Psoas muscle (tissue), 8 donors: ENCODE results near the gene FADS3. TPM values are rescaled to one million over a fixed set of nuclear protein-coding genes. Genes with fewer than 3 reads are reported as not detected.

Experiments
- ATAC-seq, 4 donors: fragments of 200-7000 bp; cut with Tn5 transposase; one replicate each; pipeline ENCODE4 v1.9.1; 2020; ENCODE audit warnings: moderate library complexity in 3 of 4, mild to moderate bottlenecking in 2 of 4
- DNase-seq, 2 donors: peaks; one replicate each; pipeline ENCODE4 v3.0.0-alpha.2; 2020
- H3K27ac ChIP-seq: fragments of 200-600 bp; one replicate; pipeline ENCODE4 v1.8.0; 2022
- H3K27me3 ChIP-seq, 3 donors: fragments of 200-600 bp in 1 of 3; one replicate each; pipeline versions ENCODE4 v1.6.1 to v1.8.0; 2013 to 2022; ENCODE audit warnings: low read length in 2 of 3, mild to moderate bottlenecking in 2 of 3, moderate library complexity in 1 of 3; ENCODE audit not compliant: insufficient read depth in 3 of 3
- H3K36me3 ChIP-seq, 2 donors: fragments of 200-600 bp in 1 of 2; one replicate each; pipeline versions ENCODE4 v1.6.1 to v1.8.0; 2013 to 2022; ENCODE audit warnings: low read depth in 1 of 2, mild to moderate bottlenecking in 1 of 2, moderate library complexity in 1 of 2; ENCODE audit not compliant: insufficient read depth in 1 of 2
- H3K4me1 ChIP-seq: fragments of 200-600 bp; one replicate; pipeline ENCODE4 v1.8.0; 2022
- H3K4me3 ChIP-seq: fragments of 200-600 bp; one replicate; pipeline ENCODE4 v1.8.0; 2022; ENCODE audit warnings: mild to moderate bottlenecking
- H3K9me3 ChIP-seq: fragments of 200-600 bp; one replicate; pipeline ENCODE4 v1.8.0; 2022
- WGBS, 3 donors: extraction: QIAGEN DNeasy Blood & Tissue Kit; methylation state at CpG; one replicate each; pipeline versions ENCODE4 v1.1.6 to v1.1.7; 2013; 5-methylcytosine and 5-hydroxymethylcytosine counted together
- intact Hi-C, 2 donors: fragments of 100-400 bp; cut with DNase I; formaldehyde crosslinking; loops; one replicate each; pipeline versions ENCODE4 v1.11.0 to v1.14.2; 2022
- polyA plus RNA-seq, 3 donors: library from polyadenylated mRNA; stranded (reverse); fragments of 200-250 nt; gene quantifications; one replicate each; pipeline ENCODE4 v1.2.3, GENCODE V29; 2013
- total RNA-seq, 4 donors: library from RNA; stranded (reverse); fragmentation: NEBNext Ultra II Directional in 2 of 4; extraction: Animal tissue kit (Norgen Biotek cat#: 25700) in 2 of 4; gene quantifications; one replicate each; pipeline versions ENCODE4 v1.2.1 to v1.2.4, GENCODE V29; 2021 to 2023
- TF ChIP-seq, protein P1 (sequence below): fragments of 200-600 bp; IDR thresholded peaks from one replicate; pipeline ENCODE4 v1.8.0; 2022; ENCODE audit warnings: antibody characterized with exemption
- donor health status: healthy with polysubstance abuse.
- donor health status: DM: no; HTN: no; CAD: no; lungs with moderate emphysema.
- donor health status: Bipolar disorder and iron deficiency.
- donor health status: healthy.
- donor health status: DM: yes; HTN: yes; CAD: no.
- donor health status: DM: no; HTN: no; CAD: no.
- donor health status: DM: no; HTN: no; CAD: no.
- donor health status: DM: yes; HTN: yes; CAD: no.

The FADS3 gene
- total and polyA plus RNA-seq, 7 donors: 26.5 to 392 (median 53.9) TPM

DNA sequence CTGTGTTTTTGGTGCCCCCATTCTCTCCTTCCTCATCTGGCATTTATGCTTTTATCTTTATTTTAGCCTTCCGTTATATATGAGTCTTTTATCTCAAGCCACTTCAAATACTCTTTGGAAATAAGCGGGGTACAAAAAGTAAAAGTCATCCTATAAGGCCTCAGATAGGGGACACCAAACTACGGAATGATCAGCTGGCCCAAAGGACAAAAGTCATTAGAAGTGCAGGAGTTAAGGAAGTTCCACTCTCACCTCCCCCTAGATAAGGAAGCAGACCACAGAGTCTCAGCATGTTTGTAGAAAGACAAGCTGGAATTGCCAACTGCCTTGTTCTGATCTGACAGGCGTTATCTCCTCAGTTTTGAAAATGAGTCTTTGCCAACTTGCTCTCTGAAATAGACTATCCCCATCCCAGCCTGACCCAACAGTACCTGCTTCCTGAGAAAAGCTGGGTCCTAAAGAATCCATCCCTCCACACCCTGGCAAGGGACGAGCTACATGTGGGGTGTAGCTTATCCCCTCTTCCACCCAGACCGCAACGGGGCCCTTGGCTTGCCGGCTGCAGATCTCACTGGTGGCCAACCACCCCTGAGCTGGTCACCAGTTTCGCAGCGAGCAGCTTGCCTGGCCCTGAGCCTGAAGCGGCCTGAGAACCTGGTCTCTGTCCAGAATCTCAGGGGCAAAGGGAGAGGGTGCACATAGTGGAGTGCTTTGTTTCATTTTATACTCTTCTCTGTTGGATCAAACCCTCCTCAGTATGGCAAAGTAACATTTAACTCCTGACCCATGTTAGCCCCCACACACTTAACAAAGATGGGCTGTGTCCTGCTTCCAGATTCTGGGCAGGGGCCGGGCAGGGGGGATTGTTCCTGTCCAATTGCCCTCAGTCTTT is 49.5 kb downstream of the FADS3 start:
- H3K4me1 ChIP-seq: no peaks in the 10 kb centered on the region
- no peaks in the 10 kb centered on the region for H3K27me3 ChIP-seq
- H3K27ac ChIP-seq: no peak overlapping the region
- intact Hi-C loops: no loop called here
- ATAC-seq: no peak
- WGBS, 3 donors: 64 to 78% (median 64%) methylated on average over 12 of the region's 12 CpGs
- TF ChIP-seq, protein P1, sequence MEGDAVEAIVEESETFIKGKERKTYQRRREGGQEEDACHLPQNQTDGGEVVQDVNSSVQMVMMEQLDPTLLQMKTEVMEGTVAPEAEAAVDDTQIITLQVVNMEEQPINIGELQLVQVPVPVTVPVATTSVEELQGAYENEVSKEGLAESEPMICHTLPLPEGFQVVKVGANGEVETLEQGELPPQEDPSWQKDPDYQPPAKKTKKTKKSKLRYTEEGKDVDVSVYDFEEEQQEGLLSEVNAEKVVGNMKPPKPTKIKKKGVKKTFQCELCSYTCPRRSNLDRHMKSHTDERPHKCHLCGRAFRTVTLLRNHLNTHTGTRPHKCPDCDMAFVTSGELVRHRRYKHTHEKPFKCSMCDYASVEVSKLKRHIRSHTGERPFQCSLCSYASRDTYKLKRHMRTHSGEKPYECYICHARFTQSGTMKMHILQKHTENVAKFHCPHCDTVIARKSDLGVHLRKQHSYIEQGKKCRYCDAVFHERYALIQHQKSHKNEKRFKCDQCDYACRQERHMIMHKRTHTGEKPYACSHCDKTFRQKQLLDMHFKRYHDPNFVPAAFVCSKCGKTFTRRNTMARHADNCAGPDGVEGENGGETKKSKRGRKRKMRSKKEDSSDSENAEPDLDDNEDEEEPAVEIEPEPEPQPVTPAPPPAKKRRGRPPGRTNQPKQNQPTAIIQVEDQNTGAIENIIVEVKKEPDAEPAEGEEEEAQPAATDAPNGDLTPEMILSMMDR: no peak
- no peak for DNase-seq
- no peak overlapping the region for H3K4me3 ChIP-seq
- H3K36me3 ChIP-seq: peaks cover 0 to 4% of the 10 kb centered on the region in 2 donors
- no peaks in the 10 kb centered on the region for H3K9me3 ChIP-seq

DNA sequence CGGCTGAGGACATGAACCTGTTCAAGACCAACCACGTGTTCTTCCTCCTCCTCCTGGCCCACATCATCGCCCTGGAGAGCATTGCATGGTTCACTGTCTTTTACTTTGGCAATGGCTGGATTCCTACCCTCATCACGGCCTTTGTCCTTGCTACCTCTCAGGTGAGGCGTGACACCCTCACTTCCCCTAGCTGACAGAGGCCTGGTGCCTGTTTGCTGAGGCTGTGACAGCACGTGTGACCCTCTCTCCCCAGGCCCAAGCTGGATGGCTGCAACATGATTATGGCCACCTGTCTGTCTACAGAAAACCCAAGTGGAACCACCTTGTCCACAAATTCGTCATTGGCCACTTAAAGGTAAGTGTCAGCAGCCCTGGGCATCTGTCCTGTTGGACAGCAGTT is 51.0 kb downstream of the FADS3 start:
- H3K4me1 ChIP-seq: no peaks in the 10 kb centered on the region
- TF ChIP-seq, protein P1: no peak
- no peak for DNase-seq
- intact Hi-C loops: no loop called here
- ATAC-seq: no peak
- no peaks in the 10 kb centered on the region for H3K9me3 ChIP-seq
- 93 to 97% (median 95%) methylated on average over 7 of the region's 7 CpGs for WGBS, 3 donors
- H3K27me3 ChIP-seq: no peaks in the 10 kb centered on the region
- H3K27ac ChIP-seq: no peak overlapping the region
- H3K36me3 ChIP-seq: peaks cover 0 to 4% of the 10 kb centered on the region in 2 donors
- no peak overlapping the region for H3K4me3 ChIP-seq

DNA sequence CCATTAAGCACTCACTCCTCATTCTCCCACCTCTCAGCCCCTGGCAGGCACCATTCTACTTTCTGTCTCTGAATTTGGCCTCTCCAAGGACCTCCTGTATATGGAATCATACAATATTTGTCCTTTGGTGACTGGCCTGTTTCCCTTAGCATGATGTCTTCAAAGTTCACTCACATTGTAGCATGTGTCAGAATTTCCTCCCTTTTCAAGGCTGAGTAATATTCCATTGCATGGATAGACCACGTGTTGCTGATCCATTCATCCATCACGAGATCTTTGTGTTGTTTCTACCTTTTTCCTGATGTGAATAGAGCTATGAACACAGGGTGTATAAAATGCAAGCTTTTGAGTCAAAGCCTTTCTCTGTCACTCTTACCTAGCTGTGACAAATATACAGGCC is 51.6 kb downstream of the FADS3 start:
- intact Hi-C loops: no loop called here
- ATAC-seq (no peak), DNase-seq (no peak)
- 97 to 100% (median 99%) methylated on average over 2 of the region's 2 CpGs for WGBS, 3 donors
- Histone ChIP-seq H3K4me3 (no peak overlapping the region), H3K4me1 (no peaks in the 10 kb centered on the region), H3K27me3 (no peaks in the 10 kb centered on the region), H3K9me3 (no peaks in the 10 kb centered on the region), H3K36me3 (peaks cover 0 to 4% of the 10 kb centered on the region in 2 donors), H3K27ac (no peak overlapping the region)
- TF ChIP-seq, protein P1: no peak

DNA sequence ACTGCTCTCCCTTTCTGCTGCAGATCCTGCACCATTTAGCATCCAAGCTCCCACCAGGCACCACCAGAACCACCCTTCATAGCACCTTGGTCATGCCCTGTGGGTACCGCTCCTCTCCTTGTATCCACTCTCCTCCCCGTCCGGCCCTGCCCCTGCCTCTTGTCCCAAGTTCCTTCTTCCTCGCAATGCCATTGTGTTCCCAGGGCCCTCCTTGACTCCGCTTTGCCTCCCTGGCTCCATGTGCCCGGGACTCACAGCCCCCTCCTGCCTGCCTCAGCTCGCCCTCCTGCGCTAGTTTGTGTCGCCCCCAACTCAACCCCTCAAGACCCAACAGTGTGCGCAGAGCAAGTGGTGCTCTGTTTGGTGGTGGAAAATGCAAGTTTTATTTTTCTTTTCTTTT is 52.4 kb downstream of the FADS3 start:
- H3K9me3 ChIP-seq: no peaks in the 10 kb centered on the region
- DNase-seq (no peak), ATAC-seq (no peak)
- peaks cover 0 to 4% of the 10 kb centered on the region in 2 donors for H3K36me3 ChIP-seq
- TF ChIP-seq, protein P1: no peak
- intact Hi-C loops: no loop called here
- no peaks in the 10 kb centered on the region for H3K4me1 ChIP-seq
- 88 to 92% (median 88%) methylated on average over 10 of the region's 10 CpGs for WGBS, 3 donors
- H3K27ac ChIP-seq: no peak overlapping the region
- no peaks in the 10 kb centered on the region for H3K27me3 ChIP-seq
- H3K4me3 ChIP-seq: no peak overlapping the region
